MM.1S (cell line): ENCODE results near the gene SLC9C1.

Experiments used
- CTCF ChIP-seq: fragments of 300-600 bp; sonication (generic); IDR thresholded peaks from 2 replicates; pipeline ENCODE4 v1.5.1; 2016; ENCODE audit warnings: antibody characterized with exemption, low read length, mixed read lengths
- EZH2 ChIP-seq: fragments of 300-600 bp; sonication (generic); optimal IDR thresholded peaks from 2 replicates; pipeline ENCODE3; 2017; ENCODE audit warnings: low read depth, mild to moderate bottlenecking, antibody characterized with exemption, low read length, mixed read lengths

- TF ChIP-seq CTCF (no peak), EZH2 (no peak)
Measured at GRCh38 chr3:112302150-112302830, 8.3 kb upstream of the SLC9C1 start.
